KG1 (cell line): Measurements from ENCODE around the gene KPNA6.
A peak's percentile ranks its signal among the peaks of the same experiment; 100 is the strongest.
"Not testable (repeated sequence)": the region's sequence is repeated elsewhere in the genome, so short reads cannot be mapped to it uniquely, and the experiment has no call there.

ENCODE experiments used
- DNase-seq: peaks from one replicate; lab custom pipeline; 2025; lab: John Stamatoyannopoulos, UW

KPNA6 gene

GRCh38 chr1:32107742-32108661 is at the start of gene KPNA6:
Gene KPNA6 (plus strand): TSS chr1:32108056. CDS start chr1:32108131, 75 bp downstream.
- peak; percentile 71 for DNase-seq

- DNase-seq = no peak
These were observed 46.9 kb upstream of the KPNA6 start for GRCh38 chr1:32060914-32061313.

GRCh38 chr1:32062867-32063230 is 45.0 kb upstream of the KPNA6 start:
- no peak for DNase-seq

GRCh38 chr1:32063261-32063681 is 44.6 kb upstream of the KPNA6 start:
- DNase-seq = no peak

- not testable (repeated sequence) for DNase-seq
These were observed 42.0 kb upstream of the KPNA6 start for GRCh38 chr1:32065613-32066488.

GRCh38 chr1:32066489-32066873 is 41.4 kb upstream of the KPNA6 start:
- DNase-seq = peak; percentile 87

- no peak for DNase-seq
These were observed 38.8 kb upstream of the KPNA6 start for GRCh38 chr1:32068957-32069588.

GRCh38 chr1:32071758-32072621 is 35.9 kb upstream of the KPNA6 start:
- peak; percentile 28 for DNase-seq

- DNase-seq = peak; percentile 94
These were observed 35.1 kb upstream of the KPNA6 start, which contains the start of gene TMEM39B for GRCh38 chr1:32072622-32073298. Gene TMEM39B (plus strand): TSS chr1:32072939. CDS start chr1:32073048, 109 bp downstream.

- peak; percentile 61 for DNase-seq
These were observed 34.3 kb upstream of the KPNA6 start for GRCh38 chr1:32073299-32074229.

- no peak for DNase-seq
These were observed 33.0 kb upstream of the KPNA6 start for GRCh38 chr1:32074841-32075240.

GRCh38 chr1:32077451-32077850 is 30.4 kb upstream of the KPNA6 start:
- DNase-seq = no peak

- DNase-seq = no peak
These were observed 25.8 kb upstream of the KPNA6 start for GRCh38 chr1:32082022-32082421.

- DNase-seq = not testable (repeated sequence)
These were observed 21.5 kb upstream of the KPNA6 start for GRCh38 chr1:32086381-32086780.

- no peak for DNase-seq
These were observed 16.7 kb upstream of the KPNA6 start for GRCh38 chr1:32091176-32091575.

GRCh38 chr1:32091591-32091990 is 16.3 kb upstream of the KPNA6 start:
- DNase-seq = no peak

GRCh38 chr1:32094746-32095521 is 12.9 kb upstream of the KPNA6 start:
- no peak for DNase-seq

- no peak for DNase-seq
These were observed 8.4 kb upstream of the KPNA6 start for GRCh38 chr1:32099426-32099825.

- DNase-seq = no peak
These were observed 7.5 kb upstream of the KPNA6 start for GRCh38 chr1:32100359-32100758.
